Endothelial cell of umbilical vein (primary cell): Measurements from ENCODE around the gene BLNK. TPM values are rescaled to one million over a fixed set of nuclear protein-coding genes. Genes with fewer than 3 reads are reported as not detected.

Source experiments
- BruUV-seq: library from RNA; stranded (reverse); fragments of 400-500 nt; replicated peaks from 2 replicates; lab custom pipeline; 2021; lab: Mats Ljungman, UMichigan
- CTCF ChIA-PET: fragments of 300-600, 350-600 bp; sonication (Branson Sonifier 250); formaldehyde crosslinking; loops from one replicate; lab custom pipeline; 2021; ENCODE audit warnings: antibody characterized with exemption, inconsistent platforms; lab: Charles Lee
- POLR2A ChIA-PET: fragments of 300-600, 350-600 bp; sonication (Branson Sonifier 250); formaldehyde crosslinking; loops from one replicate; lab custom pipeline; 2021; ENCODE audit warnings: antibody characterized with exemption, inconsistent platforms; lab: Charles Lee
- DNase-seq: peaks from one replicate; pipeline ENCODE4 v3.0.0-alpha.2; 2011; ENCODE audit warnings: low read depth, low spot score
- FAIRE-seq: peaks from 2 replicates; lab custom pipeline; 2011; peaks lifted over from hg19 to GRCh38; lab: Jason Lieb, UNC
- H2AFZ ChIP-seq: 2 replicates; pipeline ENCODE4 v1.6.0; 2012; ENCODE audit warnings: low read depth, low read length, control low read depth, inconsistent platforms
- H3K27ac ChIP-seq: 2 replicates; pipeline ENCODE4 v1.5.1; 2011; ENCODE audit warnings: low read depth, mild to moderate bottlenecking, control low read depth, low read length, moderate library complexity; ENCODE audit not compliant: insufficient read depth
- H3K27me3 ChIP-seq, 2 experiments: 2 replicates each; pipeline versions ENCODE4 v1.6.0 to v1.6.1; 2011; ENCODE audit warnings: low read length in 2 of 2, mixed read lengths in 1 of 2; ENCODE audit not compliant: control insufficient read depth in 2 of 2, insufficient read depth in 2 of 2
- H3K36me3 ChIP-seq, 2 experiments: 2 replicates in 1 of 2; 3 replicates in 1 of 2; pipeline ENCODE4 v1.5.1; 2011; ENCODE audit warnings: low read length in 2 of 2, mild to moderate bottlenecking in 1 of 2, moderate library complexity in 1 of 2; ENCODE audit not compliant: control insufficient read depth in 2 of 2, insufficient read depth in 2 of 2; ENCODE audit errors: extremely low read depth in 1 of 2
- H3K4me1 ChIP-seq: 3 replicates; pipeline ENCODE4 v1.5.1; 2011; ENCODE audit warnings: mild to moderate bottlenecking, low read length; ENCODE audit not compliant: control insufficient read depth, insufficient read depth; ENCODE audit errors: extremely low read depth
- H3K4me2 ChIP-seq: 2 replicates; pipeline ENCODE4 v1.6.1; 2011; ENCODE audit warnings: low read length, control low read depth, mixed read lengths; ENCODE audit not compliant: insufficient read depth
- H3K4me3 ChIP-seq, 3 experiments: fragments of 200-600 bp in 1 of 3; sonication (generic), shearing (Covaris generic) in 1 of 3; replicated peaks in 1 of 3; 2 replicates each; pipeline ENCODE4 v1.5.1; 2011 to 2016; ENCODE audit warnings: control low read depth in 3 of 3, low read length in 3 of 3, mild to moderate bottlenecking in 2 of 3, inconsistent platforms in 1 of 3, low read depth in 1 of 3, moderate library complexity in 1 of 3; ENCODE audit not compliant: insufficient read depth in 1 of 3
- H3K79me2 ChIP-seq: 2 replicates; pipeline ENCODE4 v1.6.0; 2012; ENCODE audit warnings: low read length, inconsistent platforms; ENCODE audit not compliant: control insufficient read depth, insufficient read depth
- H3K9ac ChIP-seq: replicated peaks from 2 replicates; pipeline ENCODE3; 2011; ENCODE audit warnings: low read length, control low read depth; ENCODE audit not compliant: insufficient read depth; ENCODE audit errors: extremely low read depth
- H3K9me1 ChIP-seq: replicated peaks from 3 replicates; pipeline ENCODE4 v1.6.0; 2011; ENCODE audit warnings: mild to moderate bottlenecking, low read length; ENCODE audit not compliant: control insufficient read depth, insufficient read depth; ENCODE audit errors: extremely low read depth
- H3K9me3 ChIP-seq: replicated peaks from 2 replicates; pipeline ENCODE4 v1.5.1; 2012; ENCODE audit warnings: low read length, inconsistent platforms; ENCODE audit not compliant: control insufficient read depth, insufficient read depth
- H4K20me1 ChIP-seq: replicated peaks from 2 replicates; pipeline ENCODE3; 2011; ENCODE audit warnings: mild to moderate bottlenecking, low read length; ENCODE audit not compliant: control insufficient read depth, insufficient read depth; ENCODE audit errors: extremely low read depth
- CTCF ChIP-seq, 2 donors: IDR thresholded peaks; 1 replicate in 1 of 2; 2 replicates in 1 of 2; pipeline ENCODE4 v1.5.1; 2011; ENCODE audit warnings: low read length in 2 of 2, mild to moderate bottlenecking in 2 of 2, moderate library complexity in 2 of 2, control low read depth in 1 of 2, inconsistent platforms in 1 of 2, low read depth in 1 of 2; ENCODE audit not compliant: insufficient read depth in 1 of 2; ENCODE audit errors: extremely low read depth in 1 of 2
- EZH2 ChIP-seq: IDR thresholded peaks from 2 replicates; pipeline ENCODE4 v1.6.1; 2012; ENCODE audit warnings: borderline replicate concordance, low read depth, mild to moderate bottlenecking, moderate library complexity, low read length, inconsistent platforms; ENCODE audit not compliant: severe bottlenecking
- FOS ChIP-seq: IDR thresholded peaks from 2 replicates; pipeline ENCODE4 v1.6.1; 2011; ENCODE audit warnings: mild to moderate bottlenecking, low read length, moderate library complexity, borderline replicate concordance; ENCODE audit not compliant: insufficient read depth
- GATA2 ChIP-seq: IDR thresholded peaks from 2 replicates; pipeline ENCODE4 v1.7.0; 2011; ENCODE audit warnings: low read depth, mild to moderate bottlenecking, moderate library complexity, mixed read lengths, low read length; ENCODE audit not compliant: insufficient read length, insufficient read depth
- JUN ChIP-seq: IDR thresholded peaks from 2 replicates; pipeline ENCODE4 v1.6.1; 2011; ENCODE audit warnings: borderline replicate concordance, low read depth; ENCODE audit not compliant: insufficient read length, insufficient read depth
- MAX ChIP-seq: IDR thresholded peaks from 2 replicates; pipeline ENCODE4 v1.6.1; 2011; ENCODE audit not compliant: insufficient read depth, insufficient read length
- MYC ChIP-seq: IDR thresholded peaks from one replicate; pipeline ENCODE4 v1.6.1; 2011; ENCODE audit warnings: mild to moderate bottlenecking, low read depth, low read length
- POLR2A ChIP-seq: IDR thresholded peaks from 2 replicates; pipeline ENCODE4 v1.6.1; 2012; ENCODE audit warnings: low read depth, mild to moderate bottlenecking, control low read depth, low read length
- POLR2AphosphoS5 ChIP-seq: IDR thresholded peaks from 2 replicates; pipeline ENCODE4 v1.6.1; 2012; ENCODE audit warnings: low read depth, mild to moderate bottlenecking, control low read depth, low read length, moderate library complexity; ENCODE audit not compliant: insufficient read depth
- dilution Hi-C: fragments of 300-500 bp; cut with MboI; formaldehyde crosslinking; loops from one replicate; pipeline ENCODE4 v1.15.0; 2019; ENCODE audit warnings: low sequenced_read_pairs; ENCODE audit not compliant: extremely low pct_ligation_motif_present
- intact Hi-C: fragments of 100-400 bp; cut with micrococcal nuclease; formaldehyde crosslinking; loops from one replicate; pipeline ENCODE4 v1.10.0; 2022
- polyA plus RNA-seq, 4 experiments: library from polyadenylated mRNA; depleted of rRNA in 3 of 4; stranded (reverse) in 3 of 4; unstranded in 1 of 4; fragments of >200 nt; gene quantifications; 2 replicates each; pipeline versions ENCODE4 v1.2.1 to v1.2.3, GENCODE V29; 2011 to 2012; ENCODE audit warnings: missing spikeins in 1 of 4
- total RNA-seq: library from RNA; stranded (reverse); gene quantifications from 2 replicates; pipeline ENCODE4 v1.2.3, GENCODE V29; 2021

Gene BLNK
- total and polyA plus RNA-seq, 2 donors (not counting 3 experiments of a cell fraction or from before 2014, with no cell fraction given) = not detected

DNA sequence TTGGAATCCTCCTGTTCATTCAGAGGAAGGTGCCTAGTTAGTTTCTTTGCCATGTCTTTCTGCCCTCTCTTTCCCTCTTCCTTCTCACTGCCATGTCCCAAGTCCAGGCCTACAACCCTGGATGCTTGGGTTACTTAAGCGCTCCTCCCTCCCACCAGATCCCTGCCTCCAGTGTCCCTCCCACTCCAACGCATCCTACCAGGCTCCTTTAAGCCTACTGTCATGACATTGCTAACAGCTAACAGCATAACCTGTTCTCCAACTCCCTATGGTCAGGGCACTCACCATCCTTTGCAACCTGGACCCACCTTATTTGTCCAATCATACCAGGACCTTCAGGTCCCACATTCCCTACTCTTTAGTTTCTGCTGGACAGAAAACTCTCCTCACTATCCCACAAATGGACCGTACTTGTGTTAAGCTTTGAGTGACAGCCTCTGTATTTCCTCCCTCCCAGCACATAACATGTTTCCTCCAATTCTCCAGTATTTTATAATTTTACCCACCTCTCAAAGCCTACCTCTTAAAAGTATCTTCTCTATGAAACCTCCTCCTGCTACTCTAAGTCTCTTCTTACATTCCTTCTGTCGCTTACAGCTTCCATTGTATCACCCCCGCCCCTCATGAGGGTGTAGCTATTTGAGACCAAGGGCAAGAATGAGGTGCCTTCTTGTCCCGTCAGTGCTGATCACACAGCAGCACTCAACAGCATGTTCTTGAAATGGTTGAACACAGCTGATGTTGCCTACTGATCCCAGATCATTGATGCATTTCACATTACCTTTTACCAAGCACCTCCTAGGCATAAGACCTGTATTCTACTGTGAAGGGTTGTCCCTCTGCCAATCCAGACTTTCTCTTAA is 1.7 kb downstream of the BLNK start:
- CTCF ChIA-PET = interaction anchor here (0.9 to 1.1 kb wide), 2 partner anchors 41 to 253 kb away, joined by 3 to 4 read pairs; no protein-coding TSS in a partner anchor
- Histone ChIP-seq H3K27ac (no peak overlapping the region), H3K36me3 (no peaks in the 10 kb centered on the region), H3K27me3 (peaks cover 0 to 4% of the 10 kb centered on the region in 2 experiments), H3K4me2 (no peak overlapping the region), H3K4me3 (no peak overlapping the region), H3K9me3 (no peaks in the 10 kb centered on the region), H3K9me1 (no peaks in the 10 kb centered on the region), H2AFZ (no peak overlapping the region), H3K79me2 (no peaks in the 10 kb centered on the region), H3K4me1 (no peaks in the 10 kb centered on the region), H3K9ac (no peak overlapping the region), H4K20me1 (no peaks in the 10 kb centered on the region)
- no TSS peak for BruUV-seq
- FAIRE-seq = no peak
- POLR2A ChIA-PET = no interaction called here
- no peak for DNase-seq
- intact Hi-C loops = no loop called here
- TF ChIP-seq FOS (no peak), POLR2A (no peak), GATA2 (no peak), POLR2AphosphoS5 (no peak), EZH2 (no peak), JUN (no peak), MAX (no peak), MYC (no peak), CTCF (IDR thresholded peaks at IDR 0.05; ENCODE audit: extremely low read depth in 1 of 2, insufficient read depth in 1 of 2, low read depth in 1 of 2, low read length in 2 of 2) (no peak)
- dilution Hi-C loops = no loop called here
